Choroid plexus epithelial cell (primary cell): ENCODE data around the gene ITGA11.

Experiments
- DNase-seq: peaks from one replicate; pipeline ENCODE4 v3.0.0-alpha.2; 2010; ENCODE audit warnings: low read depth
- H3K4me3 ChIP-seq: 2 replicates; pipeline ENCODE4 v1.5.1; 2011; ENCODE audit warnings: low read depth, mild to moderate bottlenecking, control low read depth, low read length, moderate library complexity
- TF ChIP-seq, protein P1 (sequence below): conservative IDR thresholded peaks from 2 replicates; pipeline ENCODE4 v1.5.1; 2011; ENCODE audit warnings: low read depth, mild to moderate bottlenecking, control low read depth, inconsistent platforms, low read length, moderate library complexity

ITGA11 gene

GRCh38 chr15:68277131-68277602 is 154.8 kb downstream of the ITGA11 start:
- DNase-seq, result peak; percentile 67
- peak overlapping the region; percentile 94 for H3K4me3 ChIP-seq
- TF ChIP-seq, protein P1, sequence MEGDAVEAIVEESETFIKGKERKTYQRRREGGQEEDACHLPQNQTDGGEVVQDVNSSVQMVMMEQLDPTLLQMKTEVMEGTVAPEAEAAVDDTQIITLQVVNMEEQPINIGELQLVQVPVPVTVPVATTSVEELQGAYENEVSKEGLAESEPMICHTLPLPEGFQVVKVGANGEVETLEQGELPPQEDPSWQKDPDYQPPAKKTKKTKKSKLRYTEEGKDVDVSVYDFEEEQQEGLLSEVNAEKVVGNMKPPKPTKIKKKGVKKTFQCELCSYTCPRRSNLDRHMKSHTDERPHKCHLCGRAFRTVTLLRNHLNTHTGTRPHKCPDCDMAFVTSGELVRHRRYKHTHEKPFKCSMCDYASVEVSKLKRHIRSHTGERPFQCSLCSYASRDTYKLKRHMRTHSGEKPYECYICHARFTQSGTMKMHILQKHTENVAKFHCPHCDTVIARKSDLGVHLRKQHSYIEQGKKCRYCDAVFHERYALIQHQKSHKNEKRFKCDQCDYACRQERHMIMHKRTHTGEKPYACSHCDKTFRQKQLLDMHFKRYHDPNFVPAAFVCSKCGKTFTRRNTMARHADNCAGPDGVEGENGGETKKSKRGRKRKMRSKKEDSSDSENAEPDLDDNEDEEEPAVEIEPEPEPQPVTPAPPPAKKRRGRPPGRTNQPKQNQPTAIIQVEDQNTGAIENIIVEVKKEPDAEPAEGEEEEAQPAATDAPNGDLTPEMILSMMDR, result no peak

DNA sequence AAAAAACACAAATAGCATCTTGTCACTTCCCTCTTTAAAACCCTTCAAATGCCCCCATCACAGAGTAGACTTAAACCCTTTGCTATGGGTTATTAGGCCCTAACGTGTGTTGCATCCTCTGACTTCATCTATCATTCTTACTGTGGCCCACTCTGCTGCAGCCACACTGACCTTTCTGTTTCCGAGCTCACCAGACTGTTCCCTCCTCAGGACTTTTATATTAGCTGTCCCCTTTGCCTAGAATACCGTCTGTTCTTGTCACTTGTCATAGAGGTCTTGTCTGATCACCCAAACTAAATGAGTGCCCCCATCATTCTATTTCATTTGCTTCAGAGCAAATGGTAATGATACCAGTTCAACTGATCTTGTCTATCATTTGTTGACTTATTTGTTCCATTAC is 155.3 kb downstream of the ITGA11 start:
- DNase-seq, result no peak
- peak overlapping the region; percentile 94 for H3K4me3 ChIP-seq
- TF ChIP-seq, protein P1, result no peak

DNA sequence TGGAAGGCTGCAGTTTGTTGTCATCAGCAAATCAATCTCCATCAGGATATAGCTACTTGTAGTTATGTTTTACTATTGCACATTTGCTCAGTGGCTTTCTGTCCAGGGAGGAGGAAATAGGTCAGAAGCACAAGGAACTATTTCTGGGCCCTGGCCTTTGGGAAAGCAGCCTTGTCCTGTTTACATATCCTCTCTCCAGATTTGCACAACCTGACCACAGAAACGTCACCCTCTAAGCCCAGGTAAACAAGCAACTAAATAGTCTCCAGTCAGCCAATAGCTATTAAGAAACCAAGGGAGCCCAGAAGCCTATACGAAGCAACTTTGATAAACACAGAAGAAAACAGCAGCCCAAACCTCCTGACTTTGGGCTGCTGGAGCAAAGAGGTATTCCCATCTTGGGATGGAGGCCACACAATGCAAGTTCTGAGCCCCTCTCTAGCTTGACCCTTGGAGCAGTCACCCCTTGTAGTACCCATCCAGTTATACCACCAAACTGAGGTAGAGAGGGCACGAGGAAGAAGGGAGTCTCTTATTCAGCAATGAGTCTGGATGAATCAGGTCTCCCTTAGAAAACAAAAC is 156.7 kb downstream of the ITGA11 start:
- H3K4me3 ChIP-seq, result no peak overlapping the region
- DNase-seq, result peak; percentile 89
- TF ChIP-seq, protein P1, result no peak

DNA sequence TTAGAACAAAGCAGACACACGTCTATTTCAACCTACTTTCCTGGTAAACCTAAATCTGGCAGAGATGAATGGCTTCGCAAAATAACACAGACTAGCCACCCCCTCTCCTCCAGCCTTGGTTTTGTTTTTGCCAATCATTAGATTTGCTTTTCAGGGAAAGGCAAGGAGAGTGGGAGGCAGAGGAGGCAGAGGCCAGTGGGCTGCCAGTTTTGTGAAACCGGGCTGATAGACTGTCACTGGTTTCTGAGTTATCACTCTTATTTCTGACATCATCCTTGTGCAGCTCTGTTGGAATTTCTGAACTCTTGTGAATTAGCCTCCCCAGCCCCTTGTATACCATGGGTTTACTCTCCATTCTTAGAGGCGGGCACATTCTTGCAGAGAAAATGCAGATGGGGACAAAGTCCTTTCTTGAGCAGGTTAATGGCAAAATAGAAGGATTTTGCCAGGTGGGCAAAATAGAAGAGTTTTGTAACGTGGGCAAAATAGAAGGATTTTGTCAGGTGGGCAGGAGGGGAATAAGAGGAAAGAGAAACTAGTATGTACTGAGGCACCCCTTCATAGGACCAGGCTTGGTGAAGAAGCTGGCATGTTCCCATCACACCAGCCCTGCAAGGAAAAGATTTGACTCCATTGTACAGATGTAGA is 157.6 kb downstream of the ITGA11 start:
- TF ChIP-seq, protein P1, result no peak
- no peak for DNase-seq
- no peak overlapping the region for H3K4me3 ChIP-seq

GRCh38 chr15:68272721-68273271 is 159.2 kb downstream of the ITGA11 start:
- TF ChIP-seq, protein P1, result no peak
- peak; percentile 46 for DNase-seq
- H3K4me3 ChIP-seq, result no peak overlapping the region

- peak; percentile 81 for DNase-seq
- TF ChIP-seq, protein P1, result no peak
- no peak overlapping the region for H3K4me3 ChIP-seq
These were observed 160.0 kb downstream of the ITGA11 start for GRCh38 chr15:68271854-68272471.
